Mucosa of rectum (tissue), 2 donors: ENCODE measurements around the gene KIAA0232.
A peak's percentile ranks its signal among the peaks of the same experiment; 100 is the strongest.

Experiments used
- H3K27ac ChIP-seq, 2 donors: one replicate each; pipeline ENCODE4 v1.7.0; 2013; ENCODE audit warnings: inconsistent platforms in 2 of 2, low read depth in 2 of 2, low read length in 2 of 2
- H3K27me3 ChIP-seq, 2 donors: one replicate each; pipeline ENCODE4 v1.7.0; 2013; ENCODE audit warnings: low read length in 2 of 2; ENCODE audit not compliant: control insufficient read depth in 2 of 2, insufficient read depth in 2 of 2
- H3K36me3 ChIP-seq, 2 donors: one replicate each; pipeline ENCODE4 v1.7.0; 2013; ENCODE audit warnings: low read length in 2 of 2; ENCODE audit not compliant: control insufficient read depth in 2 of 2, insufficient read depth in 2 of 2
- H3K4me1 ChIP-seq, 2 donors: one replicate each; pipeline ENCODE4 v1.7.0; 2013; ENCODE audit warnings: low read length in 2 of 2, mild to moderate bottlenecking in 1 of 2; ENCODE audit not compliant: control insufficient read depth in 2 of 2, insufficient read depth in 2 of 2
- H3K4me3 ChIP-seq, 2 donors: one replicate each; pipeline ENCODE4 v1.7.0; 2013; ENCODE audit warnings: low read length in 2 of 2
- H3K9ac ChIP-seq, 2 donors: one replicate each; pipeline ENCODE4 v1.7.0; 2013; ENCODE audit warnings: low read length in 2 of 2, low read depth in 1 of 2, mild to moderate bottlenecking in 1 of 2
- H3K9me3 ChIP-seq, 2 donors: one replicate each; pipeline ENCODE4 v1.7.0; 2013; ENCODE audit warnings: low read length in 2 of 2; ENCODE audit not compliant: control insufficient read depth in 2 of 2
- donor health status: healthy.
- donor health status: Normal muscosa, but diverticular disease.

The KIAA0232 gene

DNA sequence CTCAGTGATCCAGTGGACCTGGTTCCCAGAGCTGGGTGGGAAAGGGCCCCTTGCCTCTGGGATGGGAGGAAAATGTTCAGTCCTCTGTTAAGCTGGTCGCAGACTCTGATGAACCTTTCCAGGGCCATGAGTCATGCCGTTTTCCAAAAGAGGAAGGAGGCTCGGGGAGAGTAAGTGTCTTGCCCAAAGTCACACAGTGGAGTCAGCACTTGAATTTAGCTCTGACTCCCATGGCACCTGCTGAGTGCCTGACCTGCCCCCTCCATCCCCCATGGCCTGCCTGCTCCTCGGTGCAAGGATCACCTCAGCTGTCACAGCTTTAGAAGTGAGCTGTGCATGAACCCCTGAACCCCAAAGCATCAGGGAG, 14.0 kb upstream of the KIAA0232 start:
- Histone ChIP-seq H3K27ac (peak overlapping the region; percentile 83 to 86), H3K27me3 (no peaks in the 10 kb centered on the region), H3K9ac (peak overlapping the region in 1 of 2 donors; percentile 45), H3K9me3 (no peaks in the 10 kb centered on the region), H3K36me3 (no peaks in the 10 kb centered on the region), H3K4me1 (peaks cover 47 to 60% of the 10 kb centered on the region in 2 donors), H3K4me3 (no peak overlapping the region)

DNA sequence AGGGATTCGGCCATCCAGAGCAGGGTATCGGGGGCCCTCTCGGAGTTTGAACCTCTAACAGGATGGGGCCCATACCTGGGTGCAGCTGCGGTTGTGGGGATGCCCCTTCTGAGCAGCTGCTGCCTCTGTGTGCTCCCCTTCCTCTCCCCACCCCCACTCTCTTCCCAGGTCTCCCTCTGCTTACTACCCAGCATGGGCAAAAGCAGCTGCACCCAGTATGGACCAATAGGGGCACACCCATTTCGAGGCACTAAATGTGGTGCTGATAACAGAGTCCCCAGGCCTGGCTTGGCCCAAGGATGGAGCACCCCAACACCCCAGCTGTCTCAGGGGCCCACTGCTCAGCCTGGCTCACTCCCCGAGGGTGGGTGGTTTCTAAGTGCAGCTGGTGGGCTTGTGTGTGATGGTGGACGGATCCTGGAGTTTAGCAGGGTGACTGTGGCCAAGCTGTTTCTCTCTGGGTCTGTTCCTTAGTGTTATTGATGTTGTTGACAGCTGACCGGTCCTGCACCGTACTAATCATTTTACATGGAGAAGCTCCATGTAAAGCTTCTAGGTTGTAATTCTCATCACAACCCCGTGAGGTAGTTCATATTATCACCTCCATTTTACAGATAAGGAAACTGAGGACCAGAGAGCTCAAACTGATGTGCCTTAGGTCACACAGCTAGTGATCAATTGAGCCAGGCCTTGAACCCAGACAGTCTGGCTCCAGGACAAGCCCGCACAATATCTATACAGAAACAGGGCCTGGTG, 13.1 kb upstream of the KIAA0232 start:
- H3K4me3 ChIP-seq, result no peak overlapping the region
- peak overlapping the region; percentile 6 to 14 for H3K9ac ChIP-seq
- no peaks in the 10 kb centered on the region for H3K27me3 ChIP-seq
- H3K9me3 ChIP-seq, result no peaks in the 10 kb centered on the region
- peak overlapping the region; percentile 83 to 86 for H3K27ac ChIP-seq
- H3K4me1 ChIP-seq, result peaks cover 49 to 61% of the 10 kb centered on the region in 2 donors
- no peaks in the 10 kb centered on the region for H3K36me3 ChIP-seq

DNA sequence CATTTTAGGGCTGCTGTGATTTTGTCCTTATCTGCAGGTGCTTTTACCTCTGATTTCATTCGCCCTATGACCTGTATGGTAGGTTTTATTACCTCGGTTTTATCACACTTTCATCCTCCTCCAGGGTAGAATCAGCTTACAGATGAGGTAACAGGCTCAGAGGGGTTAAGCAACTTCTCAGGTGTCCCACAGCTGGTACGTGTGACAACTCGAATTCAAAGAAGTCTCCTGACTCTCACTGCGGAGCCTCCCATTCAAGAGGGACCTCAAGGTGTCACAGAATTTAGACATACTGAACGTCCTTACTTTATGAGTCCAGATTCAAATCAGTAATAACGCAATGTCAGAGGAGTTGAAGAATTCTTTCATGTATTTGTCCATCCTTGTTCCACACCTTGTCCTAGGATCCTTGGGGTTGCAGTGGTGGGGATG, 12.5 kb upstream of the KIAA0232 start:
- Histone ChIP-seq H3K27me3 (no peaks in the 10 kb centered on the region), H3K4me3 (no peak overlapping the region), H3K9me3 (no peaks in the 10 kb centered on the region), H3K4me1 (peaks cover 49 to 61% of the 10 kb centered on the region in 2 donors), H3K36me3 (no peaks in the 10 kb centered on the region), H3K27ac (peak overlapping the region; percentile 83 to 86), H3K9ac (peak overlapping the region in 1 of 2 donors; percentile 15)

DNA sequence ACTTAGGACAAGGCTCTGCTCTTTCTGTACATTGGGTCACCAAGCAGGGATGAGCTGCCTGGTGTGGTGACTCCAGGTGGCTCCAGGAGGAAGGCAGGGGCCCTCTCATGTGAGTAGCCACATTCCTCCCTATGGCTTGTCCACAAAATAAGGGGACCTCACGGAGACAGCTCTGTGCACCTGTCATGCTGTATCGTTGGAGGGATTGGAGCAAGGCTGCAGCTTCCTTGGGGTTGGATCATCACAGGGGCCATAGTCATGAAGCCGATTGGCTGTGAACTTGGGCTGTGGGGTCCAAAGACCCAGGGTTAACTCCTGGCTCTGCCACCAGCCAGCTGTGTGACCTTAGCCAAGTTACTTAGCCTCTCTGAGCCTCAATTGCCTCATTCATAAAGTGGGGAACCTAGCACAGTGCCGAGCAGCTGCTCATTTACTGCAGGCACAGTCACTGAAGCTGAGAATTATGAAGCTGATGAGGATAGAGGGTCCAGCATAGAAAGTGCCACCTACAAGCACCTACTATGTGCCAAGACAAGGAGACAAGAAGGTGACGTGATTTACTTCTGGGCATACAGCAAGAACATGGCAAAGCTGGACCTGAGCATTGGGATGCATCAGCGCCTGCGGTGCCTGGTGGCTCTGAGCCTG, 11.8 kb upstream of the KIAA0232 start:
- no peaks in the 10 kb centered on the region for H3K9me3 ChIP-seq
- H3K9ac ChIP-seq, result peak overlapping the region in 1 of 2 donors; percentile 15
- no peaks in the 10 kb centered on the region for H3K27me3 ChIP-seq
- no peak overlapping the region for H3K4me3 ChIP-seq
- H3K36me3 ChIP-seq, result no peaks in the 10 kb centered on the region
- peaks cover 49 to 61% of the 10 kb centered on the region in 2 donors for H3K4me1 ChIP-seq
- peak overlapping the region; percentile 28 to 86 for H3K27ac ChIP-seq

DNA sequence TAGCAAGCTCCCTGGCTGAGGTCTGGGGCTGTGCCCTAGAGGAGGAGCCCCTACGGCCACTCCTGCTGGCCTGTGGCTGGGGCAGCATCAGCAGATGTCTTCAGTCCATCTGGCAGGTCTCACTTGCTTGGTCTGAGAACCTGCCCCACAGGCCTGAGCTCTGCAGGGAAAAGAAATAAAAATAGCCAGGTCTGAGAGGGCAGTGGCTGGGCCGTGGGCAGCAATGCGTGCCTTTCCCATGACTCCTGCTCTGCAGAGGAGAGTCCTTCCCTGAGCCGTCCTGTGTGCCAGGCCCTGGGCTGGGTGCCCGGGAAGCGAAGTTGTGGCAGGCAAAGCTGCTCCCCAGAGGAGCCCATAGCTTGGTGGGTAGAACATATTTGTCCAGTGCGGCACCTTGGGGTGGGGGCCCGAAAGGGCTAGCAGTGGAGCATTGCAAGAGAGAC, 11.3 kb upstream of the KIAA0232 start:
- Histone ChIP-seq H3K36me3 (no peaks in the 10 kb centered on the region), H3K9ac (no peak overlapping the region), H3K27me3 (no peaks in the 10 kb centered on the region), H3K9me3 (no peaks in the 10 kb centered on the region), H3K27ac (no peak overlapping the region), H3K4me3 (no peak overlapping the region), H3K4me1 (peaks cover 49 to 61% of the 10 kb centered on the region in 2 donors)

DNA sequence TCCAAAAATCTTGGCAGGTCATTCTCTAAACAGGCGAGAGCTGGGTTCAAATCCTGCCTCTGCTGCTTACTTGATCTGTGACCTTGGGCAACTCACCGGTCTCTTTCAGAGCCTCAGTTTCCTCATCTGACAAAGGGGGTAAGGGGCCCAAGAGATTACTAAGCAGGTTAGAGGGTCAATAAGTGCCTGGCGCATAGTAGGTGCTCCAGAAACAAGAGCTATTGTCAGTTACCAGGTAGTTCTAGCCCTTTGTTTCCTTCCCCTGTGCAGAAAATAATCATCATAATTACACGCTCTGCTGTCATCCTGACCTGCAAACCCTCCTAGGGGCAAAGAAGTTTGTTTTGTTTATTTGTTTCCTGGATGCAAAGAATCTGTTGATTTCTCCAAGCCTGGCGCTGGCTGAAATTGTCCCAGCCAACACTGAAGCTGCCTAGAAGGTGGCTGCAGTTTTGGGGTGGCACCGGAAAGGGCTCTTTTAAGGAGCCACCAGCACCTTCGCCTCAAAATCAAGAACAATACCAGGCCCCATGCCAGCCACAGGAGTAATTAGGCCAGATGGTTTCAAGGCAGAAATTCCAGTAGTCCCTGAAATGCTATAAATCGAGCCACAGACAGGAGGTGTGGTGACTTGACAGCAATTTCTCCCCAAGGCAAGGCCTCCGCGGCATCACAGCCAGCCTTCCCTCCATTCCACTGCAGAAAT, 10.2 kb upstream of the KIAA0232 start:
- Histone ChIP-seq H3K27me3 (no peaks in the 10 kb centered on the region), H3K9ac (peak overlapping the region; percentile 19 to 34), H3K4me1 (peaks cover 47 to 59% of the 10 kb centered on the region in 2 donors), H3K36me3 (no peaks in the 10 kb centered on the region), H3K27ac (peak overlapping the region; percentile 50 to 56), H3K4me3 (no peak overlapping the region), H3K9me3 (no peaks in the 10 kb centered on the region)

DNA sequence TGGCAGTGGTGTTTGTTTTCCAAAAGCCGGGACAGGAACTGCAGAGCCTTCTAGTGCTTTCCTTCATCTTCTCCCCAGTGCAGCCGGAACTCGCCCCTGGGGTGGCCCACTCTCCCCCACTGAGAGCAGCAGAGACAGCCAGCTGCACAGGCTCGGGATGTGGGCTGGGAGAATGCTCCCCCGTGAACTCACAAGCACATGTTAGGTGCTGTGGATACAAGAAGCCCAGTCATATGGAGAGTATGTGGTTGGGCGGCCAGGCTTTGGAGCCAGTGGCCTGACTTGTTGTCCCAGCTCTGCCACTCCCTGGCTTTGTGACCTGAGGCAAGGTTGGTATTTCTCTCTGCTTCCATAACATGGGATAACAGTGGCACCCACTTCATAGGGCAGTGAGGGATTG, 9.4 kb upstream of the KIAA0232 start:
- H3K4me3 ChIP-seq, result no peak overlapping the region
- peaks cover 41 to 53% of the 10 kb centered on the region in 2 donors for H3K4me1 ChIP-seq
- no peaks in the 10 kb centered on the region for H3K27me3 ChIP-seq
- H3K9me3 ChIP-seq, result no peaks in the 10 kb centered on the region
- no peak overlapping the region for H3K9ac ChIP-seq
- peak overlapping the region; percentile 50 to 56 for H3K27ac ChIP-seq
- no peaks in the 10 kb centered on the region for H3K36me3 ChIP-seq

DNA sequence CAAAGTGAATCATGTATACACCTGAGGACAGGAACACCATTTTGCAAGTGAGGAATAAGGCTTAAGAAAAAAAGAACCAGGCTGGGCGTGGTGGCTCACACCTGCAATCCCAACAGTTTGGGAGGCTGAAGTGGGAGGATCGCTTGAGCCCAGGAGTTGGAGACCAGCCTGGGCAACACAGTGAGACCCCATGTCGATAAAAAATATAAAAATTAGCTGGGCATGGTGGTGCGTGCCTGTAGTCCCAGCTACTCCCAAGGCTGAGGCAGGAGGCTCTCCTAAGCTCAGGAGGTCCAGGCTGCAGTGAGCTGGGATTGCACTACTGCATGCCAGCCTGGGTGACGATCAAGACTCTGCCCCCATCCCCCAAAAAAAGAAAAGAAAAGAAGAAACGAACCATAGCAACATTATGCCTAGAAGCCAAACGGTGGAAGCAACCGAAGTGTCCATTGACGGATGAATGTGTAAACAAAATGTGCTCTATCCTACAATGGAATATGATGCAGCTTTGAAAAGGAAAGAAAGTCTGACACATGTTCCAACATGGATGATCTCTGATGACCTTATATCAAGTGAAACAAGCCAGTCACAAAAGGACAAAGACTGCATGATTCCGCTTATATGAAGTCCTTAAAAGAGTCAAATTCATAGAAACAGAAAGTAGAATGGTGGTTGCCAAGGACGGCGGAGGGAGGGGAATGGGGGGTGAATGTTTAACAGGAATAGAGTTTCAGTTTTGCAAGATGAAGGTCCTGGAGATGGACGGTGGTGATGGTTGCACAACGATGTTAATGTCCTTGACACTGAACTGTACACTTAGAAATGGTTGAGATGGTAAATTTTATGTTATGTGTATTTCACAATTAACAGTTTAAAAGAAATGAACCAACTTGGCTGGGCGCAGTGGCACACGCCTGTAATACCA, 8.6 kb upstream of the KIAA0232 start:
- Histone ChIP-seq H3K9ac (peak overlapping the region in 1 of 2 donors; percentile 1), H3K27ac (peak overlapping the region; percentile 50 to 56), H3K4me3 (no peak overlapping the region), H3K9me3 (no peaks in the 10 kb centered on the region), H3K36me3 (no peaks in the 10 kb centered on the region), H3K27me3 (no peaks in the 10 kb centered on the region), H3K4me1 (peaks cover 33 to 45% of the 10 kb centered on the region in 2 donors)

DNA sequence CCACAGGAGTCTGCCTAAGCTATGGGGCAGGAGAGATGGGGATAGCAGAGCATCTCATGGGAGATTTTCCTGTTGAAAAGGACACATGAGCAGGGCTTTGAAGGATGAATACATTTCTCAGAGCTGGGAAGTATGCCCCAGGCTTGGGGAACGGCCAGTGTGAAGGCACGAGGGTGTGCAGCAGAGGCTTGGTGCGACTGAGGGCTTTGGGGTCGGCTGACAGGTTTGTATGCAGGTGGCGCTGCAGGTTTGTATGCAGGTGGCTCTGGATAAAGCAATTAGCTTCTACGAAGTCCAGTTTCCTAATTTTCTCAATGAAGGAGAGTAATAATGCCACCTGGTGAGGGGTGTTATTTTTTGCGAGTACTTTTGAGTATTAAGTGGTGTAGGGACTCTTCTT, 6.8 kb upstream of the KIAA0232 start:
- Histone ChIP-seq H3K27ac (no peak overlapping the region), H3K27me3 (no peaks in the 10 kb centered on the region), H3K4me1 (peaks cover 15 to 31% of the 10 kb centered on the region in 2 donors)

More for the DNA sequence above, 6.8 kb upstream of the KIAA0232 start:
- Histone ChIP-seq H3K9me3 (no peaks in the 10 kb centered on the region), H3K9ac (no peak overlapping the region), H3K36me3 (no peaks in the 10 kb centered on the region), H3K4me3 (no peak overlapping the region)
